Measurements from ENCODE around the gene SLC30A2. TPM values are rescaled to one million over a fixed set of nuclear protein-coding genes. Genes with fewer than 3 reads are reported as not detected.

SLC30A2 gene
- total and polyA plus RNA-seq, 9 of the 15 experiments (the other 6 are each of a cell fraction or from before 2014, with no cell fraction given), result 0.01 to 0.18 (median 0.06) TPM; not detected in 3

DNA sequence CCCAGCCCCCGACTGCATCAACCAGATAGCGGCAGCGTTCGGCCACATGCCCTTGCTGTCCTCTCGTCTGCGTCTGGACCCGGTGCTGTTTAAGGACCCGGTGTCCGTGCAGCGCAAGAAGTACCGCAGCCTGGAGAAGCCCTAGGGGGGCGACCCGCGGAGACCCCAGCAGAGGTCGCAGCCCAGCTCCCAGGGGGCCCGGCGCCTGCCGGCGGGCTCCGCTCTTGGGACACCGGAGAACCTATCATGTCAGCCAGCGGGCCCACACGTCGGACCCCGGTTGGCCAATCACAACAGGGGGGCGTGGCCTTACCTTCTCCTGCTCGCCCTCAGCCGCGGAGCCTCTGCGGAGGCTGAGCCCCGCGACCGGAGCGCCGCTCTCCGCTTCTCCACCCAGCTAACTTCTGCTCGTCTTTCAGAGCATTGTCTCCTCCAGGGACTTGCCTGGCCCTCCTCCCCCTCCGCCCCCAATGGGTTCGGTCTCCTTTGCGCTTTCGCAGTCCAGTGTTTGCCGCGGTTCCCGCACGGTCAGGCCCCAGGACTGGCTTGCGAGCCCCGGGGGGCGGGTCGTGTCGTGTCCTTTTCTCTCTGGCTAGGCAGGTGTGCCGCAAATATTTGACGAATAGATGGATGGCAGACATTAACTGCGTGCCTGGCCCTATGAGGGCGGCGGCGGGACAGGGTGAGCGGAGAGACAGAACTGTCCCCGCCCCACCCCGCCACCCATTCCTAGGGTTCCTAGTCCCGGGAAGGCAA lies 10.5 kb downstream of the SLC30A2 start (continued):
- TF ChIP-seq ZFP1 (CRISPR knock-in tag; IDR thresholded peaks at IDR 0.05), result no peak
- TF ChIP-seq, protein P1, sequence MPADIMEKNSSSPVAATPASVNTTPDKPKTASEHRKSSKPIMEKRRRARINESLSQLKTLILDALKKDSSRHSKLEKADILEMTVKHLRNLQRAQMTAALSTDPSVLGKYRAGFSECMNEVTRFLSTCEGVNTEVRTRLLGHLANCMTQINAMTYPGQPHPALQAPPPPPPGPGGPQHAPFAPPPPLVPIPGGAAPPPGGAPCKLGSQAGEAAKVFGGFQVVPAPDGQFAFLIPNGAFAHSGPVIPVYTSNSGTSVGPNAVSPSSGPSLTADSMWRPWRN (IDR thresholded peaks at IDR 0.05; ENCODE audit: low read depth), result no peak
- no peak for TF ChIP-seq E4F1 (CRISPR knock-in tag; IDR thresholded peaks at IDR 0.05; ENCODE audit: borderline replicate concordance)
- TF ChIP-seq EGR1 (conservative IDR thresholded peaks at IDR 0.05), result peak; percentile 70
- no peak for TF ChIP-seq ZNF134 (CRISPR knock-in tag; conservative IDR thresholded peaks at IDR 0.05)
- no peak for TF ChIP-seq ZNF766 (CRISPR knock-in tag; conservative IDR thresholded peaks at IDR 0.05)
- peak; percentile 8; the same call in 1 of the 2 replicates for TF ChIP-seq MITF (IDR thresholded peaks at IDR 0.05)
- TF ChIP-seq IFI16 (CRISPR knock-in tag; IDR thresholded peaks at IDR 0.05), result no peak
- no peak for TF ChIP-seq MYBL2 (IDR thresholded peaks at IDR 0.05; ENCODE audit: low read depth)
- 0 out of 2 replicates have a peak, but pooled peaks have one; percentile 44 for TF ChIP-seq MYBL2 (CRISPR knock-in tag; IDR thresholded peaks at IDR 0.05; ENCODE audit: borderline replicate concordance)
- TF ChIP-seq ZNF347 (CRISPR knock-in tag; IDR thresholded peaks at IDR 0.05; ENCODE audit: low read depth), result no peak
- TF ChIP-seq, protein P2, sequence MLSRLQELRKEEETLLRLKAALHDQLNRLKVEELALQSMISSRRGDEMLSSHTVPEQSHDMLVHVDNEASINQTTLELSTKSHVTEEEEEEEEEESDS (CRISPR knock-in tag; IDR thresholded peaks at IDR 0.05), result no peak
- TF ChIP-seq SP1 (CRISPR knock-in tag; IDR thresholded peaks at IDR 0.05), result peak; percentile 85
- TF ChIP-seq STAT5A (IDR thresholded peaks at IDR 0.05; ENCODE audit: borderline replicate concordance, low read length), result no peak
- peak; percentile 17; the same call in 1 of the 2 replicates for TF ChIP-seq CBFB (CRISPR knock-in tag; IDR thresholded peaks at IDR 0.05)
- TF ChIP-seq ZNF175 (CRISPR knock-in tag; IDR thresholded peaks at IDR 0.05; ENCODE audit: low read depth), result no peak
- TF ChIP-seq ZNF551 (CRISPR knock-in tag; IDR thresholded peaks at IDR 0.05), result no peak
- TF ChIP-seq, protein P3, sequence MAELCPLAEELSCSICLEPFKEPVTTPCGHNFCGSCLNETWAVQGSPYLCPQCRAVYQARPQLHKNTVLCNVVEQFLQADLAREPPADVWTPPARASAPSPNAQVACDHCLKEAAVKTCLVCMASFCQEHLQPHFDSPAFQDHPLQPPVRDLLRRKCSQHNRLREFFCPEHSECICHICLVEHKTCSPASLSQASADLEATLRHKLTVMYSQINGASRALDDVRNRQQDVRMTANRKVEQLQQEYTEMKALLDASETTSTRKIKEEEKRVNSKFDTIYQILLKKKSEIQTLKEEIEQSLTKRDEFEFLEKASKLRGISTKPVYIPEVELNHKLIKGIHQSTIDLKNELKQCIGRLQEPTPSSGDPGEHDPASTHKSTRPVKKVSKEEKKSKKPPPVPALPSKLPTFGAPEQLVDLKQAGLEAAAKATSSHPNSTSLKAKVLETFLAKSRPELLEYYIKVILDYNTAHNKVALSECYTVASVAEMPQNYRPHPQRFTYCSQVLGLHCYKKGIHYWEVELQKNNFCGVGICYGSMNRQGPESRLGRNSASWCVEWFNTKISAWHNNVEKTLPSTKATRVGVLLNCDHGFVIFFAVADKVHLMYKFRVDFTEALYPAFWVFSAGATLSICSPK (IDR thresholded peaks at IDR 0.05; ENCODE audit: borderline replicate concordance), result no peak
- TF ChIP-seq ADNP (tag; IDR thresholded peaks at IDR 0.05), result no peak
- no peak for TF ChIP-seq SMARCB1 (IDR thresholded peaks at IDR 0.05; ENCODE audit: insufficient read length, low read depth)
- no peak for TF ChIP-seq ZNF445 (CRISPR knock-in tag; IDR thresholded peaks at IDR 0.05; ENCODE audit: low read depth)
- TF ChIP-seq ZNF212 (CRISPR knock-in tag; IDR thresholded peaks at IDR 0.05), result no peak
- TF ChIP-seq NFYB (IDR thresholded peaks at IDR 0.05; ENCODE audit: extremely low read depth, insufficient read length), result peak; percentile 96
